GM23338 (cell line): ENCODE measurements around the gene ZNF775. TPM values are rescaled to one million over a fixed set of nuclear protein-coding genes. Genes with fewer than 3 reads are reported as not detected.

Source experiments
- ATAC-seq: fragments of 200-7000 bp; cut with Tn5 transposase; 3 replicates; pipeline ENCODE4 v1.9.1; 2020
- DNase-seq: peaks from one replicate; pipeline ENCODE4 v3.0.0-alpha.2; 2015; ENCODE audit warnings: low spot score
- H2AFZ ChIP-seq: fragments of 200-600 bp; sonication (generic); 2 replicates; pipeline ENCODE4 v1.8.0; 2016; ENCODE audit warnings: antibody characterized with exemption, mild to moderate bottlenecking, moderate library complexity
- H3F3A ChIP-seq: fragments of 200-600 bp; sonication (generic); replicated peaks from 2 replicates; pipeline ENCODE4 v1.8.0; 2017; ENCODE audit warnings: antibody characterized with exemption, mixed run types, low read depth
- H3K27ac ChIP-seq: fragments of 200-600 bp; sonication (generic); 2 replicates; pipeline ENCODE4 v1.6.1; 2016; ENCODE audit warnings: low read depth
- H3K27me3 ChIP-seq: fragments of 200-600 bp; sonication (generic); 2 replicates; pipeline ENCODE4 v1.8.0; 2016; ENCODE audit warnings: mild to moderate bottlenecking, mixed run types, moderate library complexity; ENCODE audit not compliant: insufficient read depth
- H3K36me3 ChIP-seq: fragments of 200-600 bp; sonication (generic); 2 replicates; pipeline ENCODE4 v1.8.0; 2016; ENCODE audit warnings: mild to moderate bottlenecking; ENCODE audit not compliant: insufficient read depth
- H3K4me1 ChIP-seq: fragments of 200-600 bp; sonication (generic); 2 replicates; pipeline ENCODE4 v1.8.0; 2016; ENCODE audit warnings: mild to moderate bottlenecking, moderate library complexity; ENCODE audit not compliant: insufficient read depth
- H3K4me2 ChIP-seq: fragments of 200-600 bp; sonication (generic); 2 replicates; pipeline ENCODE4 v1.7.1; 2017; ENCODE audit warnings: mixed run types
- H3K4me3 ChIP-seq: fragments of 200-600 bp; sonication (generic); 2 replicates; pipeline ENCODE4 v1.6.1; 2016; ENCODE audit warnings: mixed run types
- H3K79me2 ChIP-seq: fragments of 200-600 bp; sonication (generic); replicated peaks from 2 replicates; pipeline ENCODE4 v1.8.0; 2017; ENCODE audit warnings: mild to moderate bottlenecking; ENCODE audit not compliant: insufficient read depth
- H3K9me2 ChIP-seq: fragments of 200-600 bp; sonication (generic); 2 replicates; pipeline ENCODE4 v1.8.0; 2017; ENCODE audit not compliant: insufficient read depth
- H4K20me1 ChIP-seq: fragments of 200-600 bp; sonication (generic); replicated peaks from 2 replicates; pipeline ENCODE4 v1.8.0; 2017; ENCODE audit warnings: mild to moderate bottlenecking; ENCODE audit not compliant: insufficient read depth
- H3K27ac Mint-ChIP-seq: 2 replicates; pipeline ENCODE4 v1.8.0; 2020; ENCODE audit warnings: inconsistent platforms, mild to moderate bottlenecking, moderate library complexity, mixed read lengths
- H3K27me3 Mint-ChIP-seq: 3 replicates; pipeline ENCODE4 v1.8.0; 2022; ENCODE audit warnings: low read depth, mild to moderate bottlenecking, moderate library complexity, mixed read lengths, inconsistent platforms; ENCODE audit not compliant: insufficient read depth, poor library complexity
- H3K36me3 Mint-ChIP-seq: 3 replicates; pipeline ENCODE4 v1.8.0; 2021; ENCODE audit warnings: low read depth, mild to moderate bottlenecking, inconsistent platforms, moderate library complexity, mixed read lengths
- H3K4me1 Mint-ChIP-seq: 3 replicates; pipeline ENCODE4 v1.8.0; 2020; ENCODE audit warnings: mild to moderate bottlenecking, inconsistent platforms, mixed read lengths
- H3K4me3 Mint-ChIP-seq: 3 replicates; pipeline ENCODE4 v1.8.0; 2021; ENCODE audit warnings: moderate library complexity, mild to moderate bottlenecking, inconsistent platforms, mixed read lengths
- H3K9me3 Mint-ChIP-seq: 3 replicates; pipeline ENCODE4 v1.8.0; 2020; ENCODE audit warnings: moderate library complexity, mild to moderate bottlenecking, inconsistent platforms, mixed read lengths
- CREB1 ChIP-seq: fragments of 250-450 bp; sonication (Bioruptor Pico); IDR thresholded peaks from 2 replicates; pipeline ENCODE4 v1.5.0; 2020; ENCODE audit warnings: low read depth, mild to moderate bottlenecking, moderate library complexity
- EZH2 ChIP-seq: fragments of 200-600 bp; sonication (generic); IDR thresholded peaks from one replicate; pipeline ENCODE4 v1.8.0; 2017; ENCODE audit warnings: antibody characterized with exemption, mild to moderate bottlenecking, low read depth; ENCODE audit not compliant: unreplicated experiment
- JUNB ChIP-seq: IDR thresholded peaks from one replicate; pipeline ENCODE4 v1.6.1; 2016; ENCODE audit warnings: antibody characterized with exemption; ENCODE audit not compliant: unreplicated experiment
- STAT1 ChIP-seq: IDR thresholded peaks from one replicate; pipeline ENCODE4 v1.6.1; 2016; ENCODE audit warnings: antibody characterized with exemption; ENCODE audit not compliant: unreplicated experiment
- ZNF114 ChIP-seq: fragments of 250-450 bp; sonication (Bioruptor Pico); IDR thresholded peaks from 2 replicates; pipeline ENCODE4 v1.5.0; 2020; ENCODE audit warnings: mild to moderate bottlenecking, moderate library complexity
- ZNF331 ChIP-seq: fragments of 250-450 bp; sonication (Bioruptor Pico); IDR thresholded peaks from 2 replicates; pipeline ENCODE4 v1.5.0; 2020; ENCODE audit warnings: low read depth, mild to moderate bottlenecking, moderate library complexity
- polyA plus RNA-seq: library from polyadenylated mRNA; unstranded; fragments of >200 nt; fragmentation: Nextera tagmentation; extraction: Ambion mirVana; gene quantifications from 2 replicates; pipeline ENCODE4 v1.2.1, GENCODE V29; 2016
- total RNA-seq: library from RNA; depleted of rRNA; stranded (reverse); fragments of >200 nt; shearing (Covaris generic); gene quantifications from 2 replicates; pipeline ENCODE4 v1.2.3, GENCODE V29; 2014
- TF ChIP-seq, protein P1 (sequence below): fragments of 250-450 bp; sonication (Bioruptor Pico); IDR thresholded peaks from 2 replicates; pipeline ENCODE4 v1.5.0; 2020; ENCODE audit warnings: mild to moderate bottlenecking, moderate library complexity
- TF ChIP-seq, protein P2 (sequence below): IDR thresholded peaks from 2 replicates; pipeline ENCODE4 v1.6.1; 2016; ENCODE audit warnings: antibody characterized with exemption
- TF ChIP-seq, protein P3 (sequence below), 2 experiments: fragments of 200-600 bp in 1 of 2; sonication (generic) in 1 of 2; conservative IDR thresholded peaks; 2 replicates each; pipeline versions ENCODE4 v1.5.1 to v1.6.1; 2016 to 2017; ENCODE audit warnings: antibody characterized with exemption in 2 of 2, low read depth in 2 of 2, mild to moderate bottlenecking in 2 of 2, moderate library complexity in 1 of 2

The ZNF775 gene
- total and polyA plus RNA-seq, 2 experiments from 2014 or later, result 4.5 to 38.2 TPM

DNA sequence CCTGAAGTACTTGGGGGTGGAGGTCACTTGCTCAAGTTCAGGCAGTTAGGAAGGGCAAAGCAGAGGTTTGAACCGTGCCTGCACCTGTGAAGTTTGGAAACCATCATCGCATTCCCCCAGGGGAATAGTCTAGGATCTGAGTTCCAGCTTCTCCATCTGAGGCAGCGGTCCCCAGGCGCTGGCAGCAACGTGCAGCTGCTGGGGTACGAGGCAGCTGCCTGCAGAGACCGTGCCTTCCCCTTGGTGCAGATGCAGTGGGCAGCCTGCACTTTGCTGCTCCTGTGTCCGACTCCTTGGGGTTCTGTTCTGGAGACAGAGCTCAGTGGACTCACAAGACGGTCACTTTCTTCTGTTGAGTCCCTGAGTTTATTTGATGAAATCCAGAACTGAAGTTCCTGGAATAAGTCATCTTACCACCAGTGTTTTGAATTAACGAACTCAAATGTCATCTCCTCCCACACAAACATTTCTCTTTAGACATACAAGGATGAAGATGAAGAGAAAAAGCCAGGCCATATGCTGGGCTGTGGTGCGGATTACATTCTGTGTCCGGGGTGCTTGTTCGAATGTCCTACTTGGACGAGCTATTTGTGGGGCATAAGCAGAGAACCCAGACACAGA lies 51.4 kb downstream of the ZNF775 start:
- Histone ChIP-seq H3K4me3 (no peak overlapping the region), H3K9me2 (0 out of 2 replicates have a peak, but pooled peaks cover 4% of the 10 kb centered on the region), H3K79me2 (no peaks in the 10 kb centered on the region), H4K20me1 (no peaks in the 10 kb centered on the region), H3F3A (no peaks in the 10 kb centered on the region), H3K27ac (no peak overlapping the region), H3K36me3 (no peaks in the 10 kb centered on the region), H3K4me2 (no peak overlapping the region), H2AFZ (no peak overlapping the region), H3K27me3 (no peaks in the 10 kb centered on the region), H3K4me1 (peaks cover 19% of the 10 kb centered on the region; the same call in 1 of the 2 replicates)
- no peak overlapping the region for H3K27ac Mint-ChIP-seq
- H3K27me3 Mint-ChIP-seq, result peaks cover 19% of the 10 kb centered on the region
- H3K36me3 Mint-ChIP-seq, result no peaks in the 10 kb centered on the region
- H3K9me3 Mint-ChIP-seq, result no peaks in the 10 kb centered on the region; the same call in 2 of the 3 replicates
- TF ChIP-seq STAT1, result no peak
- DNase-seq (no peak), ATAC-seq (no peak)
- H3K4me1 Mint-ChIP-seq, result peaks cover 31% of the 10 kb centered on the region
- no peak overlapping the region for H3K4me3 Mint-ChIP-seq

- no peak overlapping the region for H3K4me3 ChIP-seq
- H3K36me3 ChIP-seq, result no peaks in the 10 kb centered on the region
- no peaks in the 10 kb centered on the region; the same call in 2 of the 3 replicates for H3K9me3 Mint-ChIP-seq
- no peak overlapping the region for H3K27ac Mint-ChIP-seq
- H3K4me1 Mint-ChIP-seq, result peaks cover 25% of the 10 kb centered on the region
- no peak for DNase-seq
- no peak overlapping the region for H3K4me2 ChIP-seq
- H3K27ac ChIP-seq, result no peak overlapping the region
- ATAC-seq, result no peak
- no peaks in the 10 kb centered on the region for H4K20me1 ChIP-seq
- no peaks in the 10 kb centered on the region for H3K27me3 ChIP-seq
- H3K36me3 Mint-ChIP-seq, result no peaks in the 10 kb centered on the region
- no peak overlapping the region for H3K4me3 Mint-ChIP-seq
- no peaks in the 10 kb centered on the region for H3F3A ChIP-seq
- no peaks in the 10 kb centered on the region for H3K79me2 ChIP-seq
- H3K9me2 ChIP-seq, result 0 out of 2 replicates have a peak, but pooled peaks cover 4% of the 10 kb centered on the region
- H2AFZ ChIP-seq, result no peak overlapping the region
- peaks cover 15% of the 10 kb centered on the region; the same call in 1 of the 2 replicates for H3K4me1 ChIP-seq
- H3K27me3 Mint-ChIP-seq, result peaks cover 19% of the 10 kb centered on the region
- TF ChIP-seq ZNF114 (no peak), JUNB (no peak), ZNF331 (CRISPR knock-in tag) (no peak), EZH2 (no peak), CREB1 (CRISPR knock-in tag) (no peak)
- TF ChIP-seq, protein P1, sequence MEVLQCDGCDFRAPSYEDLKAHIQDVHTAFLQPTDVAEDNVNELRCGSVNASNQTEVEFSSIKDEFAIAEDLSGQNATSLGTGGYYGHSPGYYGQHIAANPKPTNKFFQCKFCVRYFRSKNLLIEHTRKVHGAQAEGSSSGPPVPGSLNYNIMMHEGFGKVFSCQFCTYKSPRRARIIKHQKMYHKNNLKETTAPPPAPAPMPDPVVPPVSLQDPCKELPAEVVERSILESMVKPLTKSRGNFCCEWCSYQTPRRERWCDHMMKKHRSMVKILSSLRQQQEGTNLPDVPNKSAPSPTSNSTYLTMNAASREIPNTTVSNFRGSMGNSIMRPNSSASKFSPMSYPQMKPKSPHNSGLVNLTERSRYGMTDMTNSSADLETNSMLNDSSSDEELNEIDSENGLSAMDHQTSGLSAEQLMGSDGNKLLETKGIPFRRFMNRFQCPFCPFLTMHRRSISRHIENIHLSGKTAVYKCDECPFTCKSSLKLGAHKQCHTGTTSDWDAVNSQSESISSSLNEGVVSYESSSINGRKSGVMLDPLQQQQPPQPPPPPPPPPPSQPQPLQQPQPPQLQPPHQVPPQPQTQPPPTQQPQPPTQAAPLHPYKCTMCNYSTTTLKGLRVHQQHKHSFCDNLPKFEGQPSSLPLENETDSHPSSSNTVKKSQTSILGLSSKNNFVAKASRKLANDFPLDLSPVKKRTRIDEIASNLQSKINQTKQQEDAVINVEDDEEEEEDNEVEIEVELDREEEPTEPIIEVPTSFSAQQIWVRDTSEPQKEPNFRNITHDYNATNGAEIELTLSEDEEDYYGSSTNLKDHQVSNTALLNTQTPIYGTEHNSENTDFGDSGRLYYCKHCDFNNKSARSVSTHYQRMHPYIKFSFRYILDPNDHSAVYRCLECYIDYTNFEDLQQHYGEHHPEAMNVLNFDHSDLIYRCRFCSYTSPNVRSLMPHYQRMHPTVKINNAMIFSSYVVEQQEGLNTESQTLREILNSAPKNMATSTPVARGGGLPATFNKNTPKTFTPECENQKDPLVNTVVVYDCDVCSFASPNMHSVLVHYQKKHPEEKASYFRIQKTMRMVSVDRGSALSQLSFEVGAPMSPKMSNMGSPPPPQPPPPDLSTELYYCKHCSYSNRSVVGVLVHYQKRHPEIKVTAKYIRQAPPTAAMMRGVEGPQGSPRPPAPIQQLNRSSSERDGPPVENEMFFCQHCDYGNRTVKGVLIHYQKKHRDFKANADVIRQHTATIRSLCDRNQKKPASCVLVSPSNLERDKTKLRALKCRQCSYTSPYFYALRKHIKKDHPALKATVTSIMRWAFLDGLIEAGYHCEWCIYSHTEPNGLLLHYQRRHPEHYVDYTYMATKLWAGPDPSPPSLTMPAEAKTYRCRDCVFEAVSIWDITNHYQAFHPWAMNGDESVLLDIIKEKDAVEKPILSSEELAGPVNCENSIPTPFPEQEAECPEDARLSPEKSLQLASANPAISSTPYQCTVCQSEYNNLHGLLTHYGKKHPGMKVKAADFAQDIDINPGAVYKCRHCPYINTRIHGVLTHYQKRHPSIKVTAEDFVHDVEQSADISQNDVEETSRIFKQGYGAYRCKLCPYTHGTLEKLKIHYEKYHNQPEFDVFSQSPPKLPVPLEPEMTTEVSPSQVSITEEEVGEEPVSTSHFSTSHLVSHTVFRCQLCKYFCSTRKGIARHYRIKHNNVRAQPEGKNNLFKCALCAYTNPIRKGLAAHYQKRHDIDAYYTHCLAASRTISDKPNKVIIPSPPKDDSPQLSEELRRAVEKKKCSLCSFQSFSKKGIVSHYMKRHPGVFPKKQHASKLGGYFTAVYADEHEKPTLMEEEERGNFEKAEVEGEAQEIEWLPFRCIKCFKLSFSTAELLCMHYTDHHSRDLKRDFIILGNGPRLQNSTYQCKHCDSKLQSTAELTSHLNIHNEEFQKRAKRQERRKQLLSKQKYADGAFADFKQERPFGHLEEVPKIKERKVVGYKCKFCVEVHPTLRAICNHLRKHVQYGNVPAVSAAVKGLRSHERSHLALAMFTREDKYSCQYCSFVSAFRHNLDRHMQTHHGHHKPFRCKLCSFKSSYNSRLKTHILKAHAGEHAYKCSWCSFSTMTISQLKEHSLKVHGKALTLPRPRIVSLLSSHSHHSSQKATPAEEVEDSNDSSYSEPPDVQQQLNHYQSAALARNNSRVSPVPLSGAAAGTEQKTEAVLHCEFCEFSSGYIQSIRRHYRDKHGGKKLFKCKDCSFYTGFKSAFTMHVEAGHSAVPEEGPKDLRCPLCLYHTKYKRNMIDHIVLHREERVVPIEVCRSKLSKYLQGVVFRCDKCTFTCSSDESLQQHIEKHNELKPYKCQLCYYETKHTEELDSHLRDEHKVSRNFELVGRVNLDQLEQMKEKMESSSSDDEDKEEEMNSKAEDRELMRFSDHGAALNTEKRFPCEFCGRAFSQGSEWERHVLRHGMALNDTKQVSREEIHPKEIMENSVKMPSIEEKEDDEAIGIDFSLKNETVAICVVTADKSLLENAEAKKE (CRISPR knock-in tag), result no peak
- TF ChIP-seq, protein P2, sequence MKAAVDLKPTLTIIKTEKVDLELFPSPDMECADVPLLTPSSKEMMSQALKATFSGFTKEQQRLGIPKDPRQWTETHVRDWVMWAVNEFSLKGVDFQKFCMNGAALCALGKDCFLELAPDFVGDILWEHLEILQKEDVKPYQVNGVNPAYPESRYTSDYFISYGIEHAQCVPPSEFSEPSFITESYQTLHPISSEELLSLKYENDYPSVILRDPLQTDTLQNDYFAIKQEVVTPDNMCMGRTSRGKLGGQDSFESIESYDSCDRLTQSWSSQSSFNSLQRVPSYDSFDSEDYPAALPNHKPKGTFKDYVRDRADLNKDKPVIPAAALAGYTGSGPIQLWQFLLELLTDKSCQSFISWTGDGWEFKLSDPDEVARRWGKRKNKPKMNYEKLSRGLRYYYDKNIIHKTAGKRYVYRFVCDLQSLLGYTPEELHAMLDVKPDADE, result no peak
- TF ChIP-seq, protein P3, sequence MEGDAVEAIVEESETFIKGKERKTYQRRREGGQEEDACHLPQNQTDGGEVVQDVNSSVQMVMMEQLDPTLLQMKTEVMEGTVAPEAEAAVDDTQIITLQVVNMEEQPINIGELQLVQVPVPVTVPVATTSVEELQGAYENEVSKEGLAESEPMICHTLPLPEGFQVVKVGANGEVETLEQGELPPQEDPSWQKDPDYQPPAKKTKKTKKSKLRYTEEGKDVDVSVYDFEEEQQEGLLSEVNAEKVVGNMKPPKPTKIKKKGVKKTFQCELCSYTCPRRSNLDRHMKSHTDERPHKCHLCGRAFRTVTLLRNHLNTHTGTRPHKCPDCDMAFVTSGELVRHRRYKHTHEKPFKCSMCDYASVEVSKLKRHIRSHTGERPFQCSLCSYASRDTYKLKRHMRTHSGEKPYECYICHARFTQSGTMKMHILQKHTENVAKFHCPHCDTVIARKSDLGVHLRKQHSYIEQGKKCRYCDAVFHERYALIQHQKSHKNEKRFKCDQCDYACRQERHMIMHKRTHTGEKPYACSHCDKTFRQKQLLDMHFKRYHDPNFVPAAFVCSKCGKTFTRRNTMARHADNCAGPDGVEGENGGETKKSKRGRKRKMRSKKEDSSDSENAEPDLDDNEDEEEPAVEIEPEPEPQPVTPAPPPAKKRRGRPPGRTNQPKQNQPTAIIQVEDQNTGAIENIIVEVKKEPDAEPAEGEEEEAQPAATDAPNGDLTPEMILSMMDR (conservative IDR thresholded peaks at IDR 0.05; ENCODE audit: low read depth in 2 of 2), result no peak
These were observed 52.9 kb downstream of the ZNF775 start for GRCh38 chr7:150431839-150432658.
